CD4-positive, CD25-positive, alpha-beta regulatory T cell (primary cell): ENCODE results near the gene KDM7A. TPM values are rescaled to one million over a fixed set of nuclear protein-coding genes. Genes with fewer than 3 reads are reported as not detected.
"Not testable (repeated sequence)": the region's sequence is repeated elsewhere in the genome, so short reads cannot be mapped to it uniquely, and the experiment has no call there.

Experiments used
- ATAC-seq, 2 donors: fragments of 150-1000 bp; cut with Tn5 transposase; one replicate each; pipeline ENCODE4 v1.10.0; 2021; ENCODE audit warnings: low read depth in 2 of 2, moderate number of reproducible peaks in 2 of 2, moderate library complexity in 1 of 2
- DNase-seq, 3 donors: peaks; one replicate each; pipeline versions ENCODE4 v3.0.0 to v3.0.0-alpha.2; 2012 to 2022; ENCODE audit warnings: mixed read lengths in 1 of 3
- H3K27ac ChIP-seq: one replicate; pipeline ENCODE4 v1.7.0; 2013; ENCODE audit warnings: mild to moderate bottlenecking, low read length; ENCODE audit not compliant: insufficient read depth, poor library complexity, severe bottlenecking
- H3K27me3 ChIP-seq: one replicate; pipeline ENCODE4 v1.7.0; 2013; ENCODE audit warnings: low read length; ENCODE audit not compliant: control insufficient read depth, insufficient read depth
- H3K36me3 ChIP-seq: one replicate; pipeline ENCODE4 v1.7.0; 2013; ENCODE audit warnings: mild to moderate bottlenecking, low read length, moderate library complexity; ENCODE audit not compliant: control insufficient read depth, insufficient read depth
- H3K4me1 ChIP-seq: 2 replicates; pipeline ENCODE4 v1.7.0; 2013; ENCODE audit warnings: mild to moderate bottlenecking, low read length; ENCODE audit not compliant: insufficient read depth, control insufficient read depth, poor library complexity, severe bottlenecking
- H3K4me3 ChIP-seq: one replicate; pipeline ENCODE4 v1.7.0; 2013; ENCODE audit warnings: low read depth, mild to moderate bottlenecking, low read length, moderate library complexity
- H3K9me3 ChIP-seq, 2 experiments: 1 replicate in 1 of 2; 2 replicates in 1 of 2; pipeline ENCODE4 v1.7.0; 2013; ENCODE audit warnings: low read length in 2 of 2, mild to moderate bottlenecking in 1 of 2, moderate library complexity in 1 of 2; ENCODE audit not compliant: control insufficient read depth in 2 of 2
- H3K27ac Mint-ChIP-seq, 3 donors: one replicate each; pipeline ENCODE4 v1.8.0; 2020 to 2022; ENCODE audit warnings: mild to moderate bottlenecking in 3 of 3, mixed read lengths in 3 of 3, moderate library complexity in 2 of 3
- H3K27me3 Mint-ChIP-seq: one replicate; pipeline ENCODE4 v1.8.0; 2022; ENCODE audit warnings: mild to moderate bottlenecking, mixed read lengths
- H3K36me3 Mint-ChIP-seq: one replicate; pipeline ENCODE4 v1.8.0; 2020; ENCODE audit warnings: mixed read lengths
- H3K4me1 Mint-ChIP-seq, 4 donors: one replicate each; pipeline ENCODE4 v1.8.0; 2020 to 2022; ENCODE audit warnings: mixed read lengths in 4 of 4, mild to moderate bottlenecking in 1 of 4
- H3K4me3 Mint-ChIP-seq, 4 donors: one replicate each; pipeline ENCODE4 v1.8.0; 2020 to 2022; ENCODE audit warnings: mild to moderate bottlenecking in 4 of 4, mixed read lengths in 4 of 4, moderate library complexity in 3 of 4
- H3K9me3 Mint-ChIP-seq, 7 donors: one replicate each; pipeline ENCODE4 v1.8.0; 2020 to 2022; ENCODE audit warnings: mixed read lengths in 7 of 7, mild to moderate bottlenecking in 3 of 7, moderate library complexity in 2 of 7
- polyA plus RNA-seq, 4 donors: library from polyadenylated mRNA; unstranded; fragments of 300-500 nt; fragmentation: Illumina TruSeq; gene quantifications; one replicate each; pipeline ENCODE4 v1.2.3, GENCODE V29; 2021
- total RNA-seq: library from RNA; stranded (reverse); gene quantifications from one replicate; pipeline ENCODE4 v1.2.3, GENCODE V29; 2022

The KDM7A gene
- total and polyA plus RNA-seq, 5 donors from 2014 or later = 3.2 to 52.0 (median 4.0) TPM

GRCh38 chr7:140206616-140207389 is 30.0 kb upstream of the KDM7A start:
- ATAC-seq = no peak
- Histone ChIP-seq H3K4me1 (peaks cover 37% of the 10 kb centered on the region), H3K36me3 (no peaks in the 10 kb centered on the region), H3K4me3 (no peak overlapping the region), H3K27me3 (no peaks in the 10 kb centered on the region), H3K9me3 (no peaks in the 10 kb centered on the region), H3K27ac (no peak overlapping the region)
- Mint-ChIP-seq H3K9me3 (peaks cover 0 to 12% (median 2%) of the 10 kb centered on the region in 7 donors), H3K27me3 (peaks cover 5% of the 10 kb centered on the region), H3K36me3 (peaks cover 6% of the 10 kb centered on the region), H3K27ac (peak overlapping the region in 2 of 3 donors; percentile 38 to 85), H3K4me3 (peak overlapping the region; percentile 20 to 81 (median 34)), H3K4me1 (peaks cover 16 to 46% (median 31%) of the 10 kb centered on the region in 4 donors)
- DNase-seq = peak in 1 of 3 donors; percentile 36

DNA sequence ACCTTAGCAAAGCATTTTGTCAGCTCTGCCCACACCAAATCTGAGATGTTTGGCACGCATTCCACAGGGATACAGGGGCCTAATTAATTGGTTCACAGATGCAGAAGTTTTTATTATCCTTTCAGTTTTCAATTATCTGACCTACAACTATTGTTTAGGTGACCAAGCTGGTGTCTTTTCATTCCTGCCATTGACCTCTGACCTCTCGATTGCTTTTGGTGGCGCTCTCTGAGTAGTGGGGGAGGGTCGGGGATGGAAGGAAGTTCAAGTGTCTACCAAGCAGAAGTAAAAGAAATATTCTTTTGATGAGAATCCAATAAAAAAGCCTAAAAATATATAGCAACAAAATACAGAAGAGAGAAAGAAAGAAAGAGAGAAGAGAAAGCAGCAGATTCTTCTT is 28.8 kb upstream of the KDM7A start:
- Histone ChIP-seq H3K9me3 (no peaks in the 10 kb centered on the region), H3K36me3 (no peaks in the 10 kb centered on the region), H3K27me3 (no peaks in the 10 kb centered on the region), H3K27ac (no peak overlapping the region), H3K4me1 (peaks cover 25% of the 10 kb centered on the region), H3K4me3 (no peak overlapping the region)
- Mint-ChIP-seq H3K4me1 (peaks cover 14 to 38% (median 27%) of the 10 kb centered on the region in 4 donors), H3K9me3 (peaks cover 0 to 12% (median 2%) of the 10 kb centered on the region in 7 donors), H3K36me3 (peaks cover 6% of the 10 kb centered on the region), H3K27me3 (peaks cover 5% of the 10 kb centered on the region), H3K27ac (peak overlapping the region in 1 of 3 donors; percentile 25), H3K4me3 (no peak overlapping the region)
- DNase-seq (no peak), ATAC-seq (no peak)

GRCh38 chr7:140203556-140203955 is 26.8 kb upstream of the KDM7A start:
- Mint-ChIP-seq H3K27ac (no peak overlapping the region), H3K4me3 (no peak overlapping the region), H3K9me3 (peaks cover 0 to 12% (median 2%) of the 10 kb centered on the region in 7 donors)

DNA sequence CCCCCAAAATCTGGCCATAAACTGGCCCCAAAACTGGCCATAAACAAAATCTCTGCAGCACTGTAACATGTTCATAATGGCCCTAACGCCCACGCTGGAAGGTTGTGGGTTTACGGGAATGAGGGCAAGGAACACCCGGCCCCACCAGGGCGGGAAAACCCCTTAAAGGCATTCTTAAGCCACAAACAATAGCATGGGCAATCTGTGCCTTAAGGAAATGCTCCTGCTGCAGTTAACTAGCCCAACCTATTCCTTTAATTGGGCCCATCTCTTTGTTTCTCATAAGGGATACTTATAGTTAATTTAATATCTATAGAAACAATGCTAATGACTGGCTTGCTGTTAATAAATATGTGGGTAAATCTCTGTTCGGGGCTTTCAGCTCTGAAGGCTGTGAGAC is 26.2 kb upstream of the KDM7A start:
- H3K27me3 Mint-ChIP-seq, H3K27ac Mint-ChIP-seq: not testable (repeated sequence)

More at GRCh38 chr7:140203556-140203955, 26.8 kb upstream of the KDM7A start:
- ATAC-seq = no peak
- peaks cover 6% of the 10 kb centered on the region for H3K36me3 Mint-ChIP-seq
- peaks cover 4 to 26% (median 12%) of the 10 kb centered on the region in 4 donors for H3K4me1 Mint-ChIP-seq
- Histone ChIP-seq H3K27ac (no peak overlapping the region), H3K27me3 (no peaks in the 10 kb centered on the region), H3K4me1 (peaks cover 9% of the 10 kb centered on the region), H3K4me3 (no peak overlapping the region), H3K36me3 (no peaks in the 10 kb centered on the region), H3K9me3 (no peaks in the 10 kb centered on the region)
- peaks cover 5% of the 10 kb centered on the region for H3K27me3 Mint-ChIP-seq
- DNase-seq = no peak

DNA sequence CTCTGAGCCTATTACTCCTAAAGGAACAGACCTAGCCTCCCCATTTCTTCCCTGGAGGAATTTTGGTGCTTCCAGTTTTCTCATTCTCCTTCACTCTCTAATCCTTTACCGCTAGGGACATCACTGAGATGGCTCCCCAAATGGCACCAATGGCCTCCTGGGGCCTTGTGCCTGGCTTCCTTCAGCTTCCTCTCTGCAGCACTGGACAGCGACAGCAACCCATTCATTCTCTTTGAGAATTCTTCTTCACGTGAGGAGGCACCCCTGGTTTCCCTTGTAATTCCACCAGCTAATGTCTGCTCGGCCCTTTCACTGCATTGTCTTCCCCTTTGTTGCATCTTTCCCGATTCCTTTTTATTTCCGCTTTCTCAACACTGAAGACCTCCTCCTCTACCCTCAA is 24.6 kb upstream of the KDM7A start:
- peaks cover 0 to 14% (median 9%) of the 10 kb centered on the region in 4 donors for H3K4me1 Mint-ChIP-seq
- H3K4me3 ChIP-seq = no peak overlapping the region
- ATAC-seq = no peak
- peaks cover 8% of the 10 kb centered on the region for H3K27me3 Mint-ChIP-seq
- no peak overlapping the region for H3K27ac ChIP-seq
- H3K36me3 Mint-ChIP-seq = peaks cover 6% of the 10 kb centered on the region
- H3K27ac Mint-ChIP-seq = no peak overlapping the region
- H3K4me3 Mint-ChIP-seq = no peak overlapping the region
- no peaks in the 10 kb centered on the region for H3K4me1 ChIP-seq
- H3K9me3 ChIP-seq = no peaks in the 10 kb centered on the region
- no peak for DNase-seq
- H3K9me3 Mint-ChIP-seq = peaks cover 0 to 12% (median 2%) of the 10 kb centered on the region in 7 donors
- H3K36me3 ChIP-seq = no peaks in the 10 kb centered on the region
- H3K27me3 ChIP-seq = no peaks in the 10 kb centered on the region

More for the DNA sequence above, 26.2 kb upstream of the KDM7A start:
- H3K9me3 ChIP-seq, H3K27ac ChIP-seq, H3K4me3 Mint-ChIP-seq, ATAC-seq, H3K36me3 Mint-ChIP-seq, H3K4me3 ChIP-seq, H3K36me3 ChIP-seq, DNase-seq, H3K4me1 ChIP-seq, H3K27me3 ChIP-seq: not testable (repeated sequence)
- peaks cover 0 to 12% (median 2%) of the 10 kb centered on the region in 7 donors for H3K9me3 Mint-ChIP-seq
- peaks cover 4 to 22% (median 10%) of the 10 kb centered on the region in 4 donors for H3K4me1 Mint-ChIP-seq

- H3K4me1 Mint-ChIP-seq = peaks cover 0 to 18% (median 13%) of the 10 kb centered on the region in 4 donors
- no peaks in the 10 kb centered on the region for H3K4me1 ChIP-seq
- H3K27ac Mint-ChIP-seq = peak overlapping the region in 1 of 3 donors; percentile 86
- no peak overlapping the region for H3K27ac ChIP-seq
- peaks cover 15% of the 10 kb centered on the region for H3K27me3 Mint-ChIP-seq
- H3K36me3 ChIP-seq = no peaks in the 10 kb centered on the region
- peaks cover 0 to 12% (median 2%) of the 10 kb centered on the region in 7 donors for H3K9me3 Mint-ChIP-seq
- no peaks in the 10 kb centered on the region for H3K27me3 ChIP-seq
- no peak overlapping the region for H3K4me3 Mint-ChIP-seq
- no peaks in the 10 kb centered on the region for H3K9me3 ChIP-seq
- H3K36me3 Mint-ChIP-seq = peaks cover 9% of the 10 kb centered on the region
- no peak overlapping the region for H3K4me3 ChIP-seq
- no peak for ATAC-seq
- DNase-seq = no peak
Measured at GRCh38 chr7:140200061-140200989, 23.5 kb upstream of the KDM7A start.

DNA sequence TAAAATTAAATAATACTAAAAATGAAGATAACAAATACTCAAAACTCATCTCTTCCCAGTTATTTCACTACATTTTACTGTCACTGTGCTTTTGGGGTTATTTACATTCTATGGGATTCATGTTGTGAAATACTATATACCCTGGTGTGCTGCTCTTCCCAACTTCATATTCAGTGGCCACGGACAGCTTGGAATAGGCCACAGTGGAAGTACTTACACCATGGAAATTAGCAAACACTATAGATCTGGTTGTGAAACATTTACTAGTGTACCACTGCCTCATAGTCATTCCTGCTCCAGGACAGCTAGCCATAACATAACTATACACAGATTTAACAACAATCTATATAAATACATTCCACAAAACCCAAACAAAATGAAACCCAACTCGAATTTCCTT is 21.2 kb upstream of the KDM7A start:
- no peak for ATAC-seq
- Mint-ChIP-seq H3K9me3 (peaks cover 0 to 2% (median 0%) of the 10 kb centered on the region in 7 donors), H3K27me3 (peaks cover 10% of the 10 kb centered on the region), H3K36me3 (peaks cover 4% of the 10 kb centered on the region), H3K27ac (peak overlapping the region in 2 of 3 donors; percentile 6 to 34), H3K4me1 (peaks cover 0 to 16% (median 10%) of the 10 kb centered on the region in 4 donors), H3K4me3 (no peak overlapping the region)
- H3K27ac ChIP-seq = no peak overlapping the region
- DNase-seq = no peak
- H3K27me3 ChIP-seq = no peaks in the 10 kb centered on the region
- H3K9me3 ChIP-seq = no peaks in the 10 kb centered on the region
- no peaks in the 10 kb centered on the region for H3K36me3 ChIP-seq
- no peak overlapping the region for H3K4me3 ChIP-seq
- H3K4me1 ChIP-seq = no peaks in the 10 kb centered on the region
